HG03521 (cell line): Measurements from ENCODE around the gene HBA1.
"Not testable (repeated sequence)": the region's sequence is repeated elsewhere in the genome, so short reads cannot be mapped to it uniquely, and the experiment has no call there.

Source experiments
- ATAC-seq: cut with Tn5 transposase; IDR thresholded peaks from one replicate; pipeline ENCODE4 v1.9.1; 2021; ENCODE audit warnings: mild to moderate bottlenecking, moderate library complexity; ENCODE audit not compliant: unreplicated experiment

Gene HBA1

GRCh38 chr16:173928-174769 lies 2.3 kb upstream of the HBA1 start:
- ATAC-seq, result not testable (repeated sequence)

GRCh38 chr16:175011-175949 lies 1.2 kb upstream of the HBA1 start:
- ATAC-seq, result no peak

GRCh38 chr16:176006-176405 lies 474 bp upstream of the HBA1 start:
- ATAC-seq, result not testable (repeated sequence)

- no peak for ATAC-seq
These were observed 928 bp downstream of the HBA1 start for GRCh38 chr16:177394-177822.

GRCh38 chr16:177981-178667 lies 1.6 kb downstream of the HBA1 start:
- no peak for ATAC-seq

GRCh38 chr16:178668-179015 lies 2.2 kb downstream of the HBA1 start:
- no peak for ATAC-seq

GRCh38 chr16:179211-180092 lies 3.0 kb downstream of the HBA1 start:
- ATAC-seq, result no peak

GRCh38 chr16:180101-180675 lies 3.7 kb downstream of the HBA1 start, which contains the start of gene HBQ1:
HBQ1 (plus strand) TSS chr16:180459; CDS start chr16:180487, 28 bp downstream.
- no peak for ATAC-seq

GRCh38 chr16:180681-181564 lies 4.4 kb downstream of the HBA1 start:
- ATAC-seq, result no peak

- no peak for ATAC-seq
These were observed 5.1 kb downstream of the HBA1 start for GRCh38 chr16:181565-182021.

GRCh38 chr16:183005-183404 lies 6.5 kb downstream of the HBA1 start:
- no peak for ATAC-seq

GRCh38 chr16:185213-185612 lies 8.7 kb downstream of the HBA1 start:
- ATAC-seq, result no peak

GRCh38 chr16:185691-186090 lies 9.2 kb downstream of the HBA1 start:
- ATAC-seq, result no peak

GRCh38 chr16:187330-187729 lies 10.8 kb downstream of the HBA1 start:
- no peak for ATAC-seq

GRCh38 chr16:188674-189073 lies 12.2 kb downstream of the HBA1 start:
- no peak for ATAC-seq

GRCh38 chr16:189604-190186 lies 13.2 kb downstream of the HBA1 start:
- no peak for ATAC-seq

GRCh38 chr16:191831-192230 lies 15.4 kb downstream of the HBA1 start:
- no peak for ATAC-seq

- ATAC-seq, result no peak
These were observed 16.2 kb downstream of the HBA1 start for GRCh38 chr16:192686-193085.
